OCI-M1 (cell line): ENCODE results near the gene USP6NL.

Experiments
- DNase-seq: peaks from one replicate; lab custom pipeline; 2025; lab: John Stamatoyannopoulos, UW

Gene USP6NL

GRCh38 chr10:11593612-11594011 lies 17.8 kb downstream of the USP6NL start:
- no peak for DNase-seq

GRCh38 chr10:11589738-11590137 lies 21.7 kb downstream of the USP6NL start:
- no peak for DNase-seq

GRCh38 chr10:11588873-11589574 lies 22.4 kb downstream of the USP6NL start:
- DNase-seq, result peak; percentile 84

DNA sequence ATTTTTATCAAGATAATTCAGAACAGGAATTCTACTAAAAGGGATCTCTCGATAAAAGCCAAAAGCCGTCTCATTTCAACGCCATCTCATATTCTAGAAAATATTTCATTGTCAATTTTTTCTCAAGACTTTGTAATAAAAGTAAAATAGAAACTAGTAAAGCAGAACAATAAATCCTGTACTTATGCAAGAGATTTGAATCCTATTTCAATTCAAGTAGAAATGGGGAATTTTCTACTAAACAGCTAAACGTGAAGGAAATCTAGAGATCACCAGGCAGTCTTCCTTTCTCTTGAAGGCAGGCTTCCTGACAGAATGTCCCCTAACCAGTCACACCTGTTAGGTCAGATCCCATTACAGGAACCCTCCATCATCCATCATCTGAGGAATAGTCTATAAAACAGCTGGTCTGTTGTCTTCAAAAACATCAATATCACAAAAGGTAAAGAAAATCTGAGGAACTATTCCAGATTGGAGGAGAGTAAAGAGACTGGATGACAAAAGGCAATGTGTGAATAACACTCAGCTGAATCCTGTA lies 23.7 kb downstream of the USP6NL start:
- no peak for DNase-seq

GRCh38 chr10:11586170-11586569 lies 25.3 kb downstream of the USP6NL start:
- DNase-seq, result peak; percentile 77

GRCh38 chr10:11581213-11581612 lies 30.2 kb downstream of the USP6NL start:
- DNase-seq, result peak; percentile 18

DNA sequence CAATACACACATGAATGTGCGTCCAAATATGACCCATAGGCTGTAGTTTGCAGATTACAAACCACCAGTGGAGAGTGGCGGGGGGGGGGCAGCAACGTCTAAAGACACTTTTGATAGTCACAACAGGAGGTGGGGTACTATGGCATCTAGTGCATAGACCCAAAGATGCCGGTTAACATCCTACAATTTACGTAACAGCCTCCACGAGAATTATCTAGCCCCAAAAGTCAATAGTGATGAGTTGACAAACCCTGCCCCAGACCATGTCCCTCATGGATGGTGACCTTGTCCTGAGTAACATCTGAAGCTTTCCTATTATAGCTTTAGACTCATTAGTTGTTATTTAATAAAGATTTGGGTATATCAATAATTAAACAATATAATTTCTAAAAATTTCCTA lies 31.6 kb downstream of the USP6NL start:
- DNase-seq, result no peak

GRCh38 chr10:11578802-11579255 lies 32.6 kb downstream of the USP6NL start:
- DNase-seq, result no peak

DNA sequence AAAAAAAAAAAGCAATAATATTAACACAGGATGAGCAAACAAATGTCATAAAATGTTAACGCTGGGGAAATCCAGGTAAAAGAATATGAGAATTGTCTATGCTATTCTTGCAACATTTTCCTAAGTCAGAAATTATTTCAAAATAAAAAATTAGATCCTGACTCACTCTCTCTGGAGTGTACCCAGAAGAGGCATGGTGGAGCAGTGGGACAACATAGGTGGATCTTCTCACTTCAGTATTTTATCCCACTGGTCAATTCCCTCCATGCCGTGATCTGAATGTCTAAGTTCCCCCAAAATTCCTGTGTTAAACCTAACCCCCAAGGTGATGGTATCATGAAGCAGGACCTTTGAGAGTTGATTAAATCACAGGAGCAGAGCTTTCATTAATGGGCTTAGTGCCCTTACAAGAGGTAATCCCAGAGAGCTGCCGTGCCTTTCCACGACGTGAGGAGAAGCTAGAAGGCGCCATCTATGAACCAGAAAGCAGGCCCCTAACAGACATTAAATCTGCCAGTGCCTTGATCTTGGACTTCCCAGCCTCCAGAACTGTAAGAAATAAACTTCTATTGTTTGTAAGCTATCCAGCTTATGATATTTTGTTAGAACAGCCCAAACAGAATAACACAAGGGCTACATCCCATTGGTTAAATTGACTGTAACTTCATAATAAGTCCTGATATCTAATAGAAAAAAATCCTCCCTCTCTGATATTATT lies 35.2 kb downstream of the USP6NL start:
- DNase-seq, result no peak

DNA sequence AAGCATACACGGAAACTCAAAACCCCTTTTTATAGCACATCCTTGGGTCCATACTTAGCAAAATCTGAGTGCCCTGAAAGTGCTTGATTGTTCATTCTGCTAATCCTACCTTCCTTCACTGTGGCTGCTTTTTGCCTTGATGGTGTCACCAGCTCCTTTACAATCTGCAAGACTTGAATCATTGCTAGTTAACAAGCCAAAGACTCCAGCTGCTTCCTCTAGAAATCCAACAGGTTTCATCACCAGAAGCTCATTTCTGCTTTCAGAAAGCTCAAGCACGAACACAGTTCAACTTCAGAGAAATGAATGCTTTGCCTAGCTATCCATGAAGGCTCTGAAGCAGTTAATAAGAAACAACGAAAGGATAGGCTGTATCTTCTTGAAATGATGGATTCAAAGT lies 38.0 kb downstream of the USP6NL start:
- DNase-seq, result peak; percentile 45

GRCh38 chr10:11570751-11571150 lies 40.7 kb downstream of the USP6NL start:
- DNase-seq, result no peak

DNA sequence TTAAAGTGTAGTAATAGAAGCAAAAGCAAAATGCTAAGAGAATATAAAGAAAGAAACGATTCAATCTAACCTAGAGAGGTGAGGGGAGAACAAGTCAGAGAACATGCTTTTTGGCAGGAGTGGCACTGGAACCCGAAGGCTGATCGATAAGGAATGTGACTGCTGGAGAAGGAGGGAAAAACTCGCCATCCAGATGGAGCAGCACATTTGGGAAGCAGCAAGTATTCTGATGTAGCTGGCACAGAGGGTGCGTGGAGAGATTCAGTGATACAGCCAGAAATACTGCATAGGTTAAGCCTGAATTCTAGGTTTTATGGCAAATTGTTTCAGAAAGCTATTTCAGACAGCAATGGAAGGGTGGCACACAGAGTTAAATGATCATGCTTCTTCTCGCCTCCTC lies 42.0 kb downstream of the USP6NL start:
- no peak for DNase-seq

- DNase-seq, result no peak
Measured at GRCh38 chr10:11568578-11568977, 42.9 kb downstream of the USP6NL start.

- no peak for DNase-seq
Measured at GRCh38 chr10:11564741-11565140, 46.7 kb downstream of the USP6NL start.

DNA sequence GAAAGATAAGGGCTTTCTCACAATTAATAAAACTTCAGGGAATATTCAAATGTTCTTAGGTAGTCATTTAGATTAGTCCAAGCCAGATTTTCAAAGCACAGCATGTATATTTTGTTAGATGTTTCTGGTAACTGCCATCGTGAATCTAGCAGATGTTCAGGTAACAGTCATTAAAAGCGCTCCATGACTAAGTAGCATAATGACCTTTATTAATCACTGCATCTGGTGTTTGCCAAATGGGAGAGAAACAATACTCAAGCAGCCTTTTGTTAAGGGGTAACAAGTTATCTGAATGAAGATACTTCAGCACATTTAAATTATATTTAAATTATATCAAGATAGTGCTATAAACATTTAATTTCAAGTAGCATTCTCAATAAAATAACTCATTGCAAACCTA lies 47.5 kb downstream of the USP6NL start:
- no peak for DNase-seq

- DNase-seq, result no peak
Measured at GRCh38 chr10:11562888-11563287, 48.6 kb downstream of the USP6NL start.

GRCh38 chr10:11560076-11560709 lies 51.3 kb downstream of the USP6NL start:
- peak; percentile 82 for DNase-seq

DNA sequence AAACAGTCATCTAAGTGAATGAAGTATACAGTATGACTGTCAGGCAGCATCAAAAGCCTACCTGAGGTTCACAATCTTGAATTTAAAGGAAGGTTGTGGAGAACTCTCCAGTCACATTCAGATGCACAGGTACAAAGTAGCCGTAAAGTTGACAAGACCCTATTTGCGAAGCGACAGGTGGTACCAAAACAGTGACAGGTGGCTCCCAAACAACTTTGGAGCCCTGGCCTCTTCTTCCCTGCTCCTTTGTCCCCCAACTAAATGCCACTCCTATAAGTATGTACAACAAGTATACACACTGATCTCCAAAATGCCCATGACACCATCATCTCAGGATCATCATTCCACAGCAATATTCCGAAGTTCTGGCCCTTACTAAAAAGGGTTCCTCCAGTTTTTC lies 53.5 kb downstream of the USP6NL start:
- DNase-seq, result no peak

DNA sequence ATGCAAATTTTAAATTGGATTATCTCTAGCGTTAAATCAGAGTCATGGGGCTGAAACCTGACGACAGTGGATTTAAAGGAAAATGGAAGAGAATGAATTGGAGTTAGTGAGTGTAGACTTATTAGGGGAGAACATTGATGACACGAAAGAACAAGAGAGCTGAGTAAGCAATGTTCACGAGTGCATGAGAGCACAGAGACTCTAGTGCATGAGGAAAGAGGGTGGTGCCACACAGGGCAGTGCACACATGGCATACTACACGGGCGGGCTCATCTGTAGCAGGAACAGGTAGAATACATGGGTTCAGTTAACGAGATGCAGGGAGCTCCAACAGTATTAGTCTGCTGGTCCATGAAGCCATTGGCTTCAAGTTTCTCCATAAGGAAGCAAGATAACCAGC lies 53.9 kb downstream of the USP6NL start:
- no peak for DNase-seq

DNA sequence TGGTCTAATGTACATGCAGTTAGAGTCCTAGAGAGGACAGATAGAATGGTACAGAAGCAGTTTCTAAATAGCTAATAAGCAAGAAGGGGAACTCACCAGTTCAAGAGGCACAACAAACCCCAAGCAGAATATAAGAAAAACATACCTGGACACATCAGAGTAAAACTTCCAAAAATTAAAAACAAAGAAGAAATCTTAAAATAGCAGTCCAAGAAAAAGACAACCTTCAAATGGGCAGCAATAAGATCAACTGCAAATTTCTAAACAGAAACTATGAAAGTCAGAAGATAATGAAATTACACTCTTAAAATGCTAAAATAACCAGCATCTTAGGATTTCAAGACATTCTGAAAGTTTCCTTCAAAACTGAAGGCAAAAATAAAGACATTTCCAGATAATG lies 55.9 kb downstream of the USP6NL start:
- DNase-seq, result peak; percentile 34

DNA sequence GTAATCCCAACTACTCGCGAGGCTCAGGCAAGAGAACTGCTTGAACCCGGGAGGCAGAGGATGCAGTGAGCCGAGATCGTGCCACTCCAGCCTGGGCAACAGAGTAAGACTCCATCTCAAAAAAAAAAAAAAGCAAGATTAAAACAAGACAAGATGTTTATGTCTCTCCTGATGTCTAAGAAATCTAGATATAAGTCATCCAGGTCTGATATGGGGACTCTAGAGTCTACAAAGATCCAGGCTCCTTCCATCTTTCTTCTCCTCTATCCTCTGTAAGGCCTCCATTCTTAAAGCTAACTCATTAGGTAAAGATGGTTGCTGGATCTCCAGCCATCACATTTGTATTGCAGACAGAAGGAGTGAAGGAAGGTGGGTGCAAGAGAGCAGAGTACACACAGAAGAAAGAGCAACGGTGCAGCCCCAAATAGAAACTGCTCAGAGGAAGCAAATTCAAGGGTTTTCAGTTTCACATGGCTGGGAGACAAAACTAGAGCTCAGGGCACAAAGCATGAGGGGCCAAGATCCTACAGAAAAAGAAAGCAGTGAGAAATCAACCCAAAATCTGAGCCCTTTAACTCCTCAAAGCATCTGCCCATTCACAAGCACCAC lies 57.6 kb downstream of the USP6NL start:
- no peak for DNase-seq

DNA sequence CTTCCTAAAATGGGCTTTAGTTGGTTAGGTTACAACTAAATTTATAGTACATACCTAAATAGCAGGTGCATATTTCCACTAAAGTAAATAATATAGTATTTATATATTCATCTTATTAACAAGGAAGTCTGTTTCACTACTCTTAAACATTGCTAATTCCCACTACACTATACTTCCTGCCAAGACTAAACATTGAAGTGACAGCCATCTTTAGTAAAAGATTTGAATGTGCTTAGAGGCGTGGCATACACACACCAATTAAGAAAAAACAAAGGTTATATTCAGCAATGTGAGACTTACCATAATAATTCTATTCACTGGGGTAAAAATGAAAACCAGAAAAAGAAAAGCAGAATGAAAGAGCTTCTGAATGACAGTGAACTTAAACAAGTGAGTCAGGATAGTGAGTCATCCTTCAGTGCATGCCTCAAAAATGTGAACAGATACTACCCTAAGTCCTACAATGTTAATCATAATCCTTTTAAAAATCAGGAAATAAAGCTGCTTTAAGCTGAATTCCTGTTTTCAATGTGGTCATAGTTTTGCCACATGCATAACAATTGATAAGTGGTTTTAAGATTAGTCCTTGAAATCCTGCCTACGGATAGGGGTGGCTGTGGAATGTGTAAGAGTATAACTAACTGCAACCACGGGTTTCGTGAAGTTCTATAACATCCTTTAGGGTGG lies 59.4 kb downstream of the USP6NL start:
- DNase-seq, result peak; percentile 68
